ENCODE data around the gene PTCH1.

PTCH1 gene

DNA sequence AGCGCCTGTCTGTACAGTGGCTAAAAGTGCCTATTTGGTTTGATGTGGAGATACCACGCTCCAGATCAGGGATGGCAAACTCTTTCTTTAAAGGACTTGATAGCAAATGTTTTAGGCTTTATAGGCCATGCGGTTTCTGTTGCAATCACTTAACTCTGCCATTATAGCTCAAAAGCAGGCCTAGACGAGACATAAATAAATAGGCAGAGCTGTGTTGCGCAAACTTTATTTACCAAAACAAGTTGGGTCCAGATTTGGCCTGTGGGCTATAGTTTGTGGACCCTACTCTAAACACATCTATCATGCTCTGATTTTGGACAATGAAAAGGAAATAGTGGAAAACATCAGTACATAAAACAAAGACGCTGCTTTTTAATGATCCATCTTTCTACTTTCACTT, 79.2 kb downstream of the PTCH1 start:
- no peak for DNase-seq (ENCODE audit: low read depth)

DNA sequence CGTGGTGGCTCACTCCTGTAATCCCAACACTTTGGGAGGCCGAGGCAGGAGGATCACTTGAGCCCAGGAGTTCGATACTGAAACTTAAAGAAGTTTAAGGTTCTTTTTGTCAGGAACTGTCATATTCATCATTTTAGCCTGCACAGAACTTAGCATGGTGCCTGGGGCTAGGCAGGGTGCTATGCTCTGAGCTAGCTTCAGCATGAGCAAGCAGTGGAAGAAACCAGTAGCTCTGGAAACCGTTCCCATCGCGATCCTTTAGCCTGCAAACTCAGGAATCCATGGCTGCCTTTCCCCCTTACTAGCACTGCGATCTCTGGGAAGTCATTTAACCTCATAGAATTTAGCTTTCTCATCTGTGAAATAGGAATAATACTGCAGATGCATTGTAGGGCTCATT, 80.4 kb downstream of the PTCH1 start:
- DNase-seq (ENCODE audit: low read depth): no peak

DNA sequence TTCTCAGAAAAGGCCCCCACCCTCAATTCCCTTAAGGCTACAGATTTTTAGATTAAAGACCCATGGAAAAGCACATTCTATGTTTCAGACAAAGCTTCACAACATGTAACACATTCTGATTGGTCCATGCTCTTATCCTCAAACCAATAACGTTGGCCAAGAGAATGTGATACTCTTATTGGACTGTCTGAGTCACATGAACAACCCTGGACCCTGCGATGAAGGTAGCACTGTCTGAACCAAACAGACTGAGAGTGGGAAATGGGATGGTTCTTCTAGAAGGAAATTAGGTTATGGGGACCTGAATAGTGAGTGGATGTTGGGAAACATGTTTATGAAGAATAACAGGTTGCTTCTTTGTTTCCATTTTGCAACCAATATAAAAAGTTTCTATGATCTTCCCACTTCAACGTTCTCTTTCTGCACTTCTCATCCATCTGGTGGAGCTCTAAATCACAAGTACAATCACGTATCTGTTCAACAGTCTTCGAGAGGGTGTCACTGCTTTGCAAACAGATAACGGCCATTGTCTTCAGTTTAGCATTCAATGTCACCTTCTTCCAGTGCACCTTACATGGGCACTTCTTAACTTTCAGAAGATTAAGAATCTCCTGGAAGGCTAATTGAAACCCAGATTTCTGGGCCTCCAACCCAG, 81.6 kb downstream of the PTCH1 start:
- no peak for DNase-seq (ENCODE audit: low read depth)

DNA sequence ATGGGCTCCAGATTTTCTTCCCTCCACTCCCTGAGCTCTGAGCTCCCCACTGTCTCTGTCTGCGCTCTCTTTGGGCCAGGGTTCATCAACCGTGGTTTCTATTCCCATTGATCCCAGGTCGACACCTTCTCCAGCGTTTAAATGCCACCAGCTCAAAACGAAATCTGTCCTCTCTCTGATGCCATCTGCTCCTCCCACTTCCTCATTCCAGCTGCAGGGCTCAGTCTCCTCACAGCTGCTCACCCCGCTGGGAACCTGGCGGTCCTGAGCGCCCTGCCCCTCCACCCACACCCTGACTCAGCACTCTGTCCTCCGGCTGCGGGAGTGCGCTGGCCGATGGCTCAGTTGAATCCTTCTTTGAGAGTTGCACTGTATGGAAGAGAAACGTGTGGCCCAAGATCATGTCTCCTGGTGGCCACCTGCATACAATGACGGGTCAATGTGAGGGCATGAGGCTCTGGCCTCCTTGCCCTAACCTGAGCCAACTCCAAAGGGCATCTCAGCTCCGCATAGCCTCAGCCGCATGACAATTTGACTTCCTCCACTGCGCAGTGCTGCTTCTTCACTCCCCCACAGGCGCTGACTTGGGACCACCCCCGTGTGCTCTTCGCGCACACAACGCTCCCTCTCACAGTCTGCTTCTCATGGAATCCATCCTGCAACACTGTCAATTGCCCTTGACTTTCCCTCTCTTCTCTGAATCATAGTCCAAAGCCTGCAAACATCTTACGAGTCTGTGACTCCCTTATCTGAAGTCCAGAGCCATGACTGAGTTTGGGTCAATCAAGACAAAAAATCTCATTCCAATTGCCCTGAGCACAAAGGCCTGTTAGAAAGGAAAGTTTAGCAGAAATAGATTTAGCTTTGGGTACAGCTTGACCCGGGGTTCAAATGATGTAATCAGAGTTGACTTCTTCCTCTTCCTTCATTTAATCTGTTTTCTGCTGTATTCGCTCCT, 82.4 kb downstream of the PTCH1 start:
- DNase-seq (ENCODE audit: low read depth): no peak

DNA sequence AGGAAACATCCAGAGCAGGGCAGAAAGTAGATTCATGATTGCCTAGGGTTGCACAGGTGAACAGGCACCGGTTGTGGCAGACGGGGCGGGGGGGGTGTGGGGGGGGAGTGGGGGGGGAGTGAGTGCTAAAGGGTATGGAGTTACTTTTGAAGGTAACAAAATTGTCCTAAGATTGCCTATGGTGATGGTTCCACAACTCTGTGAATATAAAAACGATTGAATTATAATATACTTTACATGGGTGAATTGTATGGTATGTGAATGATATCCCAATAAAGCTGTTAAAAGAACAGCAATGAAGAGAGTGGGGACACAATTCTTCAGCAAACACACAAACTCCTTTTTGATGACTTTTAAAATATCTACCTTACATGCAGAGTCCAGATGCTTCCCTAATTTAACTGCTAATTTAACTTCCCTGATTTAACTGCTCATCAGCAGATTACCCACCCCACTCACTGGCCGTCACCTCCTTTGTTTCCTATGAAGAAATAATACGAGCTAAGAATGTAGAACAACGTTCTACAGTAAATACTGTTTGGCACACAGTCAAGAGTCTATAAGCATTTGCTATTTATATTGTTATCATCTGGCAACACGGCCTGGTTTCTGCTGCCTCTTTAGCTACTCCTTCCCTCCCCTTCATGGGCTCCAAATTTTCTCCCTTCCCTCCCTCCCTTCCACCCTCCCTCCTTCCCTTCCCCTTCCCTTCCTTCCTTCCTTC, 83.5 kb downstream of the PTCH1 start:
- no peak for DNase-seq (ENCODE audit: low read depth)

DNA sequence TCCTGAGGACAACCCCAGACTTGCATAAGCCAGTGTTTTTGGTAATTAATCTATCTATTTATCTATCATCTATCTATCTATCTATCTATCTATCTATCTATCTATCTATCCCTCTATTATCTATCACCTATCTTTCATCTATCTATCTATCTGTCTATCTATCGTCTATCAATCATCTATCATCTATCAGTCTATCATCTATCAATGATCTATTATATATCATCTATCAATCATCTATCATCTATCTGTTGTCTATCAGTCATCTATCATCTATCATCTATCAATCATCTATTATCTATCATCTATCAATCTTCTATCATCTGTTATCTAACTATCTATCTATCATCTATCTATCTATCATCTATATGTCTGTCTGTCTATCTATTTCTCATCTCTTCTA, 85.5 kb downstream of the PTCH1 start:
- DNase-seq (ENCODE audit: low read depth): no peak

DNA sequence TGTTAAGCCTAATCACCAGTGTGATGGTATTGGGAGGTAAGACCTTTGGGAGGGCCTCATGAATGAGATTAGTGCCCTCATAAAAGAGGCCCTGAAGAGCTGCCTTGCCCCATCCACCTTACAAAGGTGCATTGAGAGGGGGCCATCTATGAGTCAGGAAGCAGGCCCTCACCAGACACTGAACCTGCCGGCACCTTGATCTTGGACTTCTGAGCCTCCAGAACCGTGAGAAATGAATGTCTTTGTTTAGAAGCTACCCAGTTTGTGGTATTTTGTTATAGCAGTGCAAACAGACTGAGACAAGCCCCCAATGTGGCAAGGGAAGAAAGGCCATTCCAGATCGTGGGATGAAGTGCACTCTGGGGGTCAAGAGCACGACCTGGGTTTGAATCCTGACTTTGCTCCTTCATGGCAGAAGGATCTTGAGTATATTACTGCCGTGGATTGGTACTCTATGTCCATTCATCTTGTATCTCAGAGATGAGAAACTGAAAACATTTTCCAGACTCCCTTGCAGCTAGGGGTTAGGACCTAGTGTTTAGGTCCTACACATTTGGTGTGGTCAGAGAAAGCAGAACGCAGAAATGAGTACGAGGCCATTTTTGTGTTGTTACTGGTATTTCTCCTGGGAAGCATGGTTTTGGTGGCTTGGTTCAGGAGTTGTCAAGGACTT, 86.7 kb downstream of the PTCH1 start:
- no peak for DNase-seq (ENCODE audit: low read depth)

DNA sequence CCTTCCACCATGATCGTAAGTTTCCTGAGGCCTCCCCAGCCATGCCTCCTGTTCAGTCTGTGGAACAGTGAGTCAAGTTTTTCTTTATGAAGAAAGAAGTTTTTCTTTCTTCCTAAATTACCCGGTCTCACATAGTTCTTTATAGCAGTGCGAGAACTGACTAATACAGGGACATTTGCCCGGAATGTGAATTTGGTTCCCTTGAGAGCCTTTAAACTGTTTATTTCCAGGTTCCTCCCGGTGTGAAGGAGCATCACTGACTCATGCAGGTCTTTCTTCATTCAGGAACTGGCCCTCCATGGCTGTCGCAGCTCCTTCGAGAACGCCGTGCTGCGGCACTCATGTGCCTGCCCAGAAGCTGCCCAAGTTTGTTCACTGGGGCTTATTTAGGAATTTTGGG, 87.7 kb downstream of the PTCH1 start:
- no peak for DNase-seq (ENCODE audit: low read depth)

DNA sequence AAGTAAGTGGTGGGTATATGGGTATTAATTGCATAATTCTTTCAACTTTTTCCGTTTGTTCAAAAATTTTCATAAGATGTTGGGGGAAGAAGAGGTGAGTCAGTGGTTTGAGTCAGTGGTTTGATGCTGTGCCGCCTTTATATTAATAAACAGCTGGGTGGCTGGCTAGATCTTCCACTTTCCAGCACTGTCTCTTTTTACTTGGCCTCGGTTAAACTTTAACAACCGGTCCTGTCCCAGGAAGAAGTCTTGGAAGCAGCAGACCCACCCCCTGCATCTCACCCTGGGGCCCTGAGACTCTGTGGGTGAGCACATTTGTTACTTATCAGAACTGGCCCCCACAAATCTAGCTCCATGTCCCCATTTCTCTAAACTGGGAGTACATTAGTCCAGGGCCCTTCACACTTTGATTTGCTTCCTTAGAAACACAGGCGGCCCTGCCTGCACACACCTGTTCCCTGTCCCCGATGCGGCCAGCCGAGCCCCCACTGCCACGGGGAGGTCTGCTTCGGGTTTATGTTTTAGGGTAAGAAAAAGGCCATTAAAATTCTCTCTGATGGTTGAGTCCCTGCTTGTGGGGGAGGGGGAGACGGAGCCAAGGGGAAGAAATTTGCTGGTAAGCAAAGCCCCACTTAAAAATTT, 90.7 kb downstream of the PTCH1 start:
- no peak for DNase-seq (ENCODE audit: low read depth)

DNA sequence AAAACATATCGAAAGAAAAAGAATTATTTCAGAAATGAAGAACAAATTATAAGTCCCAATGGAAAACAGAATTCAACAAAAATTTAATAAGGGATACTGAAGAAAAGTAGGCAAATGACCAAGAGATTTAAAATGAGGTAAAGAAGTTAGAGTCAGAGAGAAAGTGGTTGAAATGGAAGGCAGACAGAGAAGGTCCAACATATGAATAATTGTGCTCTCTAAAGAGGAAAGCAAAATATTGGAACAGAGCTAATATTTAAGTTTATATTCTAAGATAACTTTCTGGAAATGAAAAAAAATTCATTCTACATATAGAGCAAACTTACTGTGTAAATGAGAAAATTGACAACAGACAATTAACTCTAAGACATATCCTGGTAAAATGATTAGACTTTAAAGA, 94.1 kb downstream of the PTCH1 start:
- no peak for DNase-seq (ENCODE audit: low read depth)

DNA sequence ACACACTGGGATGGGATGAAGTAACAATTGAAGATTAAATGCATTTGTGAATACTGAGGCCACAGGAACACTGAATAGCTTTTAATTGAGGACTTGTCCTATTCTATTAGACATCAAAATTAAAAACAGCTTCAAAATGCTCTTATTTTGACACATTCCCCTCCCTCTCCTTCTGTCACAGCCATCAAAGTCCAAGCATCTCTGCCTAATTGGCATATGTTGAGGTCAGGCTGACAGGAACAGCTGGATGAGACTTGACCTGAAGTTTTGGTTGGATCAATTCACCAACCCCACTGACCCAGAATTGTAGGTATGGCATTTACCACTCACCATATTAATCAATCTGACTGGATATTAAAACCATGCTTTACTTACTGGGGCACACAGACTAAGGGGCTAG, 96.3 kb downstream of the PTCH1 start:
- no peak for DNase-seq (ENCODE audit: low read depth)

DNA sequence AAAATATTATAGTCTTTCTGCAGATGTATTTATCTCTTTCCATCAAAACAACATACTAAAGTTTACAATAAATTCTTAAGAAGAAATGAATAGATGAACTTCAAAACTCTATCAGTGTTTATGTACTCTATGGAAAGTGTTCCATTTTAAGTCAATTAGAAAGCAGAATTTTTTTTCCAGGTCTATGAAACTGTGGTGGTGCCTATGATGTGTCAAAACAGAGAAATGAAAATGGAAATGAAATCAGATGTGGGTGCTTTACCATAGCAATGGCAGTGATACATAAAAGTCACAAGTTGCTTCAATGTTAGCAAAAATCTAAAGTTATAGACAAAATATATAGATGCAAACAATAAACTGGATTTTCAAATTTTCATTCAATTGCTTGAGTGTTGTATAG, 97.3 kb downstream of the PTCH1 start:
- no peak for DNase-seq (ENCODE audit: low read depth)

DNA sequence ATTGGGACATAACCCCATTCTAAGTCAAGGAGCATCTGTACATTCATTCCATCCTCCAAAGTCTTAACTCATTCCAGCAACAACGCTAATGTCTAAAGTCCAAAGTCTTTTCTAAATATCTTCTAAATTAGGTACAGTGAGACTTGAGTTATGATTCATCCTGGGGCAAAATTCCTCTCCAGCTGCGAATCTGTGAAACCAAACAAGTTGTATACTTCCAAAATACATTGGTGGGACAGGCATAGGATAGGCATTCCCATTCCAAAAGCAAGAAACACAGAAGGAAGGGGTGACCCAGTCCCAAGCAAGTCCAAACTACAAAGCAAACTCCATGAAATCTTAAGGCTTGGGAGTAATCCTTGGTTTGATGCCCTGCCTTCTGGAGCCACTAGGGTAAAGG, 101.6 kb downstream of the PTCH1 start:
- no peak for DNase-seq (ENCODE audit: low read depth)

DNA sequence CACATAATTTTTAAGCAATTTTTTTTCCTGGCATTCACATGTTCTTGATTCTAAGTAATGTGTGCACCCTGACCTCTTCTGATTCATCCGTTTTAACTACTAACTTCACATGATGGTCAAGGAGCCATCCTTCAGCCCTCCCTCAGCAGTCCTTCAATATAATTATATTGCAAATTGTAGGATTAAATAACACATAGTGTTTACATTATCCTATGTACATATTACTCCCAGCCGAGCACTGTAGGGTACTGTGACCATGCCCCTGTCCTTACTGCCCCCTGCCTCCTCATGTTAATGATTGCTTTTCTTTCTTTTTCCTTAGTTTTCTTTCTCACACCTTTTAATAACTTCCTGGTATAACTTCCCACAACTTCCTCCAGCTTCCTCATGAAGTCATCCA, 103.0 kb downstream of the PTCH1 start:
- DNase-seq (ENCODE audit: low read depth): no peak

DNA sequence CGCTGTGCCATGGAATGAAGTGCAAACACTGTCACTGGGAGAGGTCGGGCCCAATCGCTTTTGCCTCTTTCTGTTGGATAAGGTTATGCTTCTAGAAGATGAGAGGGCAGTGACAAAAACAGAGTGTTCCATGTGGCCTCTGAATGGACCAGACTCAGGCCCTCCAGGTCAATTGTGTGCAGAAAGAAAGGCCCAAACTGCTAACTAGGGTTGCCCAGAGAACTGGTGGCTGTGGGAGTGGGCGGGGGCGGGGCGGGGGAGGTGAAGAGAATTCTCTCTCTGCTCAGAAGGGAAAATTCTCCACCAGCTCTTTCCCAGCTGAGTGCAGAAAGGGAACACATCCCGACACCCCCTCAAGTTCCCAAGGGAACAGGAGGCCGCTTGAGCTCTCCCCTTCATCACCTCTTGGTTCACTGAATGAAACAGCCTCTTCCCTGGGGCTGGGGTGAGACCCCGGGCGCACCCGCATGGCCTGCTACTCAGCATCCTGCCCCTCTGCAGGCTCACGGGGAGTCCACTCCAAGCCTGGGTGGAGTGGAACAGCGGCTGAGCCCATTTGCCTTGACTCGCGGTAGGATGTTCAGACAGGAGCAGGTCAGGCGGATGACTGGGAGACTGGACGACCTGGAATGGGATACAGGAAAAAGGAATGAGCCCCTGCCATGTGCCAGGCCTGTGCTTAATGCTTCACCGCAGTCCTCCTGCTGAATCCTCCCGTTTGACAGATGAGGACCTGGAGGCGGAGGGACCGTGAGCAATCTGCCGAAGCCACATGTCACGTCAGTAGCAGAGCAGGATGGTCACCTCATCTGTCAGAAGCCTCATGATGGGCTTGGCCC, 105.5 kb downstream of the PTCH1 start:
- DNase-seq (ENCODE audit: low read depth): no peak

DNA sequence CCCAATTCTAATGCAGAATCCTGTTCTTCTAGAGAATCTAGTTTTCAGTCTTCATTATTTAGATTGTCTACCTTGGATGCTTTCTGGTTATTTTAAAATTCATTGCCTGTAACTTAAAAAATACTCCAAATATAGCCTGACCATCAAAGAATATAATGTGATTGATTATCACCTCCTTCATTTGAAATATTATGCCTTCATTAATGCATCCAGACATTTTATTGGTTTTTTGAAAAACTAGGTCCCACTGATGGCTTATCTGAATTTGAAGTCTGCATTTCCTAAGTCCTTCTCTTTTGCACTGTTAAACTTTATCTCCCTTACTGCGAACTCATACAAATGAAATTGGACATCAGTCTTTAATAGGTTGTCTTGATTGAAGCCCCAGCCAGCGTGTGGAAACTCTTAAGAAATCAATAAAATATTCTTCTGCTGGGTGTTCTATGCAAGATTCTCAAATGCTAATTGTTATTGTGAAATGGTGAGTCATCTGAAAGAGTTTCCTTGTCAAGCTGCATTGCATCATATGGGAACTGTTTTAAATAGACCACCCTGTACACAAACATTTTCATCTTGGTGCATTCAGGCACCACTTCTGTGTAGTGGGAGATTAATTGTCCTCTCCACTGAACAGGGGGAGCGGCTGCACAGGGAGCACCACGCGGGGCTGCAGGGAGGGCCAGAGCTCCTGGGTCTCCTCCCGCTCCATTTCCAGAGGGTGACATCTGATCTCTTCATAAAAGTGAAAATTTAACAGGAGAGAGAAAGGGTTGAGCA, 106.9 kb downstream of the PTCH1 start:
- DNase-seq (ENCODE audit: low read depth): no peak

DNA sequence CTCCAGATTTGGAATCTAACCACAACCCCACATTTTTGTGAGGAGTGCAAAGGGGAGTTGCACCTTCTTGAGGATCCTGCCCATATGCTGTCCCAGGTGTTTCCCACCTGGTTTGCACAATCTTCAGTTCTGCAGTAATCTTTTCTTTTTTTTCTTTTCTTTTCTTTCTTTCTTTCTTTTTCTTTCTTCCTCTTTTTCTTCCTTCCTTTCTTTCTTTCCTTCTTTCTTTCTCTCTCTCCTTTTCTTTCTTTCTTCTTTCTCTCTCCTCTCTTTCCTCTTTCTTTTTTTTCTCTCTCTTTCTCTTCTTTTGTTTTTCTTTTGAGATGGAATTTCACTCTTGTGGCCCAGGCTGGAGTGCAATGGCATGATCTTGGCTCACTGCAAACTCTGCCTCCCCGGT, 109.2 kb downstream of the PTCH1 start:
- DNase-seq (ENCODE audit: low read depth): no peak

DNA sequence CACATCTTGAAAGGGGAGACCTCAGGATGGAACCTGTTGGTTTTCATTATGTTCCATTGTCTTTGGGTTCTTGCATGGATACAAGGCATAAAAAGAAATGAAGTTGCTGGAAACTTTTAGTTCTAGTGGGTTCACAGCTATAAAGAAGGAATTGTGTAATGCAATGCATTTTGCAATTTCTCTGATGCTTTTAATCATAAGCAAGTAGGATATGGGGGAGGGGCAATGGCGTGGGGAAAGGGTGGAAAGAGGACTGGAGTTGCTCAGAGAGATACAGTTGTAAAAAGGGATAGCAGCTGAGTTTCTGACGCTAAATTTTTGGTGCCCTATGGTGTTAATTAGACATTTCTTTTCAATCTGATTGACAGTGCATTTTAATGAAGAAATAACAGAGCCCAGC, 110.7 kb downstream of the PTCH1 start:
- DNase-seq (ENCODE audit: low read depth): no peak

DNA sequence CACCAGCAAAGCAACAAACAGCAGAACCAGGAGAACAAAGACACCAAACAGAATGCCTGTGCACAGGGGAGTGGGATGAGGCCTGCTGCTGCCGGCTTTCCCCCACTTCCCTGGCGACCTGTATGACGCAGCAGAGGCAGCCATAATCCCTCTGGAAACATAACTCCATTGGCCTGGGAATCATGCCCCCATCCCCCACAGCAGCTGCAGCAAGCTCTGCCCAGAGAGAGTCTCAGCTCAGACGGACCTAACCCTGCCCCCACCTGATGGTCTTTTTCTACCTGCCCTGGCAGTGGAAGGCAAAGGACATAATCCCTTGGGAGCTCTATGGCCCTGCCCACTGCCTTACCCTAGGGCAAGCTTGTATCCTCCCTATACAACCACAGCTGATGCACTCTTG, 117.5 kb downstream of the PTCH1 start:
- DNase-seq (ENCODE audit: low read depth): no peak
